Peyer's patch (tissue), 4 donors: ENCODE measurements around the gene DKK3. TPM values are rescaled to one million over a fixed set of nuclear protein-coding genes. Genes with fewer than 3 reads are reported as not detected.

Experiments used
- DNase-seq, 3 donors: peaks; one replicate each; pipeline ENCODE4 v3.0.0-alpha.2; 2017 to 2019
- H3K27ac ChIP-seq, 4 donors: fragments of 200-600 bp; sonication (generic); one replicate each; pipeline ENCODE4 v1.5.1; 2016 to 2019
- H3K27me3 ChIP-seq, 2 donors: fragments of 200-600 bp; sonication (generic); one replicate each; pipeline ENCODE4 v1.5.1; 2019
- H3K36me3 ChIP-seq, 3 donors: fragments of 200-600 bp; sonication (generic); one replicate each; pipeline ENCODE4 v1.5.1; 2016 to 2019
- H3K4me1 ChIP-seq, 4 donors: fragments of 200-600 bp; sonication (generic); one replicate each; pipeline ENCODE4 v1.5.1; 2016 to 2019
- H3K4me3 ChIP-seq, 4 donors: fragments of 200-600 bp; sonication (generic); 1 replicate in 3 of 4; 2 replicates in 1 of 4; pipeline ENCODE4 v1.5.1; 2016 to 2019; ENCODE audit warnings: mild to moderate bottlenecking in 1 of 4
- H3K9me3 ChIP-seq, 4 donors: fragments of 200-600 bp; sonication (generic); one replicate each; pipeline ENCODE4 v1.5.1; 2016 to 2019; ENCODE audit warnings: mild to moderate bottlenecking in 1 of 4
- CTCF ChIP-seq, 6 experiments: fragments of 450-650 bp in 4 of 6; fragments of 200-600 bp in 2 of 6; sonication (generic) in 1 of 6; IDR thresholded peaks; one replicate each; pipeline ENCODE4 v1.5.1; 2017 to 2019; ENCODE audit warnings: antibody characterized with exemption in 6 of 6, mild to moderate bottlenecking in 3 of 6, moderate library complexity in 1 of 6
- POLR2A ChIP-seq, 2 donors: fragments of 450-650 bp; IDR thresholded peaks; one replicate each; pipeline ENCODE4 v1.5.1; 2017; ENCODE audit warnings: antibody characterized with exemption in 2 of 2, mild to moderate bottlenecking in 2 of 2, moderate library complexity in 2 of 2
- total RNA-seq, 4 donors: library from RNA; depleted of rRNA; stranded (reverse); fragments of >200 nt; gene quantifications; one replicate each; pipeline ENCODE4 v1.1.0, GENCODE V29; 2016

Gene DKK3
- total RNA-seq, 4 donors from 2014 or later, result 19.8 to 52.0 (median 26.7) TPM

- TF ChIP-seq CTCF (IDR thresholded peaks at IDR 0.05) (no peak), POLR2A (IDR thresholded peaks at IDR 0.05) (no peak)
- H3K9me3 ChIP-seq, result no peaks in the 10 kb centered on the region
- H3K36me3 ChIP-seq, result no peaks in the 10 kb centered on the region
- no peak overlapping the region for H3K4me3 ChIP-seq
- no peak overlapping the region for H3K27ac ChIP-seq
- H3K27me3 ChIP-seq, result no peaks in the 10 kb centered on the region
- no peak for DNase-seq
- peaks cover 0 to 14% (median 0%) of the 10 kb centered on the region in 4 donors for H3K4me1 ChIP-seq
These were observed 25.5 kb downstream of the DKK3 start for GRCh38 chr11:11982975-11983374.

GRCh38 chr11:11982461-11982860, 26.0 kb downstream of the DKK3 start:
- Histone ChIP-seq H3K27me3 (no peaks in the 10 kb centered on the region), H3K36me3 (no peaks in the 10 kb centered on the region), H3K27ac (no peak overlapping the region), H3K4me3 (no peak overlapping the region), H3K4me1 (peaks cover 0 to 19% (median 0%) of the 10 kb centered on the region in 4 donors), H3K9me3 (no peaks in the 10 kb centered on the region)
- DNase-seq, result no peak
- no peak for TF ChIP-seq CTCF (IDR thresholded peaks at IDR 0.05)
- no peak for TF ChIP-seq POLR2A (IDR thresholded peaks at IDR 0.05)

GRCh38 chr11:11981840-11982239, 26.6 kb downstream of the DKK3 start:
- Histone ChIP-seq H3K4me3 (no peak overlapping the region), H3K36me3 (no peaks in the 10 kb centered on the region), H3K4me1 (peaks cover 0 to 25% (median under 1%) of the 10 kb centered on the region in 4 donors), H3K27me3 (no peaks in the 10 kb centered on the region), H3K9me3 (no peaks in the 10 kb centered on the region), H3K27ac (no peak overlapping the region)
- no peak for DNase-seq
- TF ChIP-seq POLR2A (IDR thresholded peaks at IDR 0.05), result no peak
- no peak for TF ChIP-seq CTCF (IDR thresholded peaks at IDR 0.05)

GRCh38 chr11:11981364-11981763, 27.1 kb downstream of the DKK3 start:
- no peak overlapping the region for H3K27ac ChIP-seq
- H3K9me3 ChIP-seq, result no peaks in the 10 kb centered on the region

GRCh38 chr11:11980841-11981308, 27.6 kb downstream of the DKK3 start:
- H3K4me3 ChIP-seq, result no peak overlapping the region
- no peaks in the 10 kb centered on the region for H3K27me3 ChIP-seq
- peaks cover 0 to 35% (median 3%) of the 10 kb centered on the region in 4 donors for H3K4me1 ChIP-seq
- no peaks in the 10 kb centered on the region for H3K36me3 ChIP-seq
- no peak for DNase-seq
- no peak for TF ChIP-seq POLR2A (IDR thresholded peaks at IDR 0.05)
- H3K9me3 ChIP-seq, result no peaks in the 10 kb centered on the region
- H3K27ac ChIP-seq, result no peak overlapping the region

More at GRCh38 chr11:11981364-11981763, 27.1 kb downstream of the DKK3 start:
- Histone ChIP-seq H3K27me3 (no peaks in the 10 kb centered on the region), H3K36me3 (no peaks in the 10 kb centered on the region), H3K4me1 (peaks cover 0 to 30% (median 3%) of the 10 kb centered on the region in 4 donors), H3K4me3 (no peak overlapping the region)
- no peak for DNase-seq
- TF ChIP-seq POLR2A (IDR thresholded peaks at IDR 0.05), result no peak
- TF ChIP-seq CTCF (IDR thresholded peaks at IDR 0.05), result no peak

- TF ChIP-seq CTCF (IDR thresholded peaks at IDR 0.05) (no peak), POLR2A (IDR thresholded peaks at IDR 0.05) (no peak)
- Histone ChIP-seq H3K27ac (peak overlapping the region in 1 of 4 donors; percentile 66), H3K4me3 (no peak overlapping the region), H3K4me1 (peaks cover 0 to 41% (median 3%) of the 10 kb centered on the region in 4 donors), H3K27me3 (no peaks in the 10 kb centered on the region), H3K9me3 (no peaks in the 10 kb centered on the region), H3K36me3 (no peaks in the 10 kb centered on the region)
- no peak for DNase-seq
These were observed 28.2 kb downstream of the DKK3 start for GRCh38 chr11:11980200-11980599.
